ENCODE results near the gene MACROH2A2.
"Not testable (repeated sequence)": the region's sequence is repeated elsewhere in the genome, so short reads cannot be mapped to it uniquely, and the experiment has no call there.

Gene MACROH2A2

DNA sequence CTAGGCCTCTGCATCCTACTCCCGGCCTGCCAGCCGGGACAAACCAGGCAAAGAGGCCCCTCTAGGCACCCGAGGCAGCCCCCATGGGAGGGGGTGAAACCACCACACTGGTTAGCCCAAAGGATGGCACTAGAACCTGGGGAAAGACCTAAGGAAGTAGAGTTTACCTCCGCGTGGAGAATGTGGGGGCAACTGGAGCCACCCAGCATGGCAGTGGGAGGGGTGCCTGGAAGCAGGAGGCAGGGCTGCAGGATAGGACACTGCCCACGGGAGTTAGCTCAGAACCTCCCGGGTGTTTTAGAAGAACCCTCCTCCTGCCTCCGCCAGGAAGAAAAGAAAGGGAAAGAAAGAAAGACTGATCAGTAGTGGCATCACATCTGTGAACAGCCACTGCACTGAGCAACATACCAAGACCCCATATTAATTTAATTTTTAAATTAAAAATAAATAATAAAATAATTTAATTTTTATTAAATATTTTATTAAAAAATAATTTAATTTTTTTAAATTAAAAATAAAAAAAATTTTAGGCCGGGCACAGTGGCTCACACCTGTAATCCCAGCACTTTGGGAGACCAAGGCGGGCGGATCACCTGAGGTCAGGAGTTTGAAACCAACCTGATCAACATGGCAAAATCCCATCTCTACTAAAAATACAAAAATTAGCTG, 68.8 kb downstream of the MACROH2A2 start:
- DNase-seq (ENCODE audit: low spot score in 2 of 2), result no peak
- Histone ChIP-seq H3K4me1 (no peaks in the 10 kb centered on the region), H3K27me3 (ENCODE audit: low read depth) (no peaks in the 10 kb centered on the region), H3K4me3 (no peak overlapping the region), H3K9me3 (no peaks in the 10 kb centered on the region), H3K36me3 (replicated peaks) (peaks cover 21% of the 10 kb centered on the region)
- in situ Hi-C loops (cut with MboI; ENCODE audit: low sequenced_read_pairs), result no loop called here

DNA sequence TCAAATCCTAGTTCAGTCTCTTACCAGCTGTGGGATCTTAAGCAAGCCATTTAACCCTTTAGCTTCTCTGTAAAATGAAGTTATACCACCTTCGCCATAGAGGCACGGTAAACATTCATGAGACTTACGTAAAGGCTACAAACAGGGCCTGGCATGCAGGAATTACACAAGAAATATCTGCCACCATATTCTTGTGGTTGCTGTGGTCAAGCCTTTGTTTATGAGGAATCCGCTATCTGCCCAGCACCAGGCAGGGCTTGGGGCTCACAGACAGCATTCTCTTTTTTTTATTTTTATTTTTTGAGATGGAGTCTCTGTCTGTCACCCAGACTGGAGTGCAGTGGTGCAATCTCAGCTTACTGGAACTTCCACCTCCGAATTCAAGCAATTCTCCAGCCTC, 70.1 kb downstream of the MACROH2A2 start:
- in situ Hi-C loops (cut with MboI; ENCODE audit: low sequenced_read_pairs), result no loop called here
- Histone ChIP-seq H3K9me3 (no peaks in the 10 kb centered on the region), H3K4me1 (no peaks in the 10 kb centered on the region), H3K27me3 (ENCODE audit: low read depth) (no peaks in the 10 kb centered on the region), H3K4me3 (no peak overlapping the region), H3K36me3 (replicated peaks) (peaks cover 15% of the 10 kb centered on the region)
- no peak for DNase-seq (ENCODE audit: low spot score in 2 of 2)

DNA sequence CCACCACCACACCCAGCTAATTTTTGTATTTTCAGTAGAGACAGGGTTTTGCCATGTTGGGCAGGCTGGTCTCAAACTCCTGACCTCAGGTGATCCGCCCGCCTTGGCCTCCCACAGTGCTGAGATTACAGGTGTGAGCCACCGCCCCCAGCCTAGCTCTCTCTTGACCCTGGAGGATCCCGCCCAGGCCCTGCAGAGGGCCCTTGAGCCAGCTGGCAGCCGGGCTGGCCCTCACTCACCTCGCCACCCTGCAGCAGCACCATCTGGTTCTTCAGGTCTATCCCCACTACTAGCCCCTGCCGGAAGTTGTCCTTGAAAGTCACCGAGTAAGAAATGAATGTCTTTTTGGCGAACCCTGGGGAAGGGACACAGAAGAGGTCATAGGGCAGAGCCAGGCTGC, 70.5 kb downstream of the MACROH2A2 start:
- DNase-seq (ENCODE audit: low spot score in 2 of 2); H3K4me3 ChIP-seq; H3K4me1 ChIP-seq; H3K9me3 ChIP-seq; H3K27me3 ChIP-seq (ENCODE audit: low read depth); in situ Hi-C loops (cut with MboI; ENCODE audit: low sequenced_read_pairs): not testable (repeated sequence)
- H3K36me3 ChIP-seq (replicated peaks), result peaks cover 15% of the 10 kb centered on the region

DNA sequence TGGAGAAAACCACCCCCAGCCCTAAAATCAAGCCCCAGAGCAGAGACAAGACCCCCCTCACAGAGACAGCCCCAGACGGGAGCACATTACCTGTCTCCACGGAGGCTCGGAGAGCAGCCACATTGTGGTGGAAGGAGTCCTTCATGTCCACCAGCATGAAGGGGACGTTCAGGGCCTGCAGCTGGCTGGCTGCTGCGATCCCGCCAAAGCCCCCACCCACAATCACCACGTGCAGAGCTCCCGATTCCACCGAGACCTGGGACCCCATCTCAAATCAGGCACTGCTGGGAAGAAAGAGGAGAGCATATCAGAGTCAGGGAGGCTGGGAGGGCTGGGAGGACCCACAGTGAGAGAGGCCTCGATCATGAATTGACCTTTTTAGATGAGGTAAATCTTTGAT, 71.2 kb downstream of the MACROH2A2 start:
- no peak overlapping the region for H3K4me3 ChIP-seq
- DNase-seq (ENCODE audit: low spot score in 2 of 2), result no peak
- no peaks in the 10 kb centered on the region for H3K27me3 ChIP-seq (ENCODE audit: low read depth)
- H3K36me3 ChIP-seq (replicated peaks), result peaks cover 15% of the 10 kb centered on the region
- H3K9me3 ChIP-seq, result no peaks in the 10 kb centered on the region
- in situ Hi-C loops (cut with MboI; ENCODE audit: low sequenced_read_pairs), result no loop called here
- no peaks in the 10 kb centered on the region for H3K4me1 ChIP-seq

DNA sequence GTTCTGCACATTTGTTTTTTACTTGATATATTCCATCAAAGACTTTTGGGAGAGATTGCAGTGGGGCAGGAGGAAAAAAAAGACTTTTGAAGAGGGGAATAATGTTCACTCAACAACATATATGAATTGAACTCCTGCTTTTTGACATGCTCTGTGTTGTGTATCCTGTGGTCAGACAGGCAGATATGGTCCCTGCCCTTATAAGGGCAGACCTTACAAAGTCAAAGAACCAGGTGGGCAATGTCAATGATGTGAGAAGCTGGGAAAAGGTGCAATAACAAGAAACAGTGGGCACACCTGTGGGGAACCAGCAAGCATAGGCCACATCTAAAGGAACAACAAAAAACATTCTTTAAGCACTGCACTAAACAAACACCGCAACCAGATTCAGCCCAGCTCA, 71.8 kb downstream of the MACROH2A2 start:
- H3K27me3 ChIP-seq (ENCODE audit: low read depth), result no peaks in the 10 kb centered on the region
- H3K4me1 ChIP-seq, result no peaks in the 10 kb centered on the region
- no peak overlapping the region for H3K4me3 ChIP-seq
- DNase-seq (ENCODE audit: low spot score in 2 of 2), result no peak
- in situ Hi-C loops (cut with MboI; ENCODE audit: low sequenced_read_pairs), result no loop called here
- peaks cover 13% of the 10 kb centered on the region for H3K36me3 ChIP-seq (replicated peaks)
- no peaks in the 10 kb centered on the region for H3K9me3 ChIP-seq

DNA sequence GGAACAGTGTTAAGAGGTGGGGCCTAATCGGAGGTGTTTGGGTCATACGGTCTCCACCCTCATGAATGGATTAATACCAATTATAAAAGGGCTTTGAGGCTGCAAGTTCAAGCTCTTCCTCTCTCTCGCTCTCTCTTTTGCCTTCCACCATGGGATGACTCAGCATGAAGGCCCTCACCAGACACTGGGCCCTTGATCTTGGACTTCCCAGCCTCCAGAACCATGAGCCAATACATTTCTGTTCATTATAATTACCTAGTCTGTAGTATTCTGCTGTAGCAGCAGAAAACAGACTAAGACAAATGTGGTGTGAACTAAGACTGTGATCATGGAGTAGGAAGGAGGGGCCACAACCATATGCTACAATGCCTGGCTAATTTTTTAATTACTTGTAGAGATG, 72.3 kb downstream of the MACROH2A2 start:
- in situ Hi-C loops (cut with MboI; ENCODE audit: low sequenced_read_pairs), result no loop called here
- Histone ChIP-seq H3K4me3 (no peak overlapping the region), H3K4me1 (no peaks in the 10 kb centered on the region), H3K36me3 (replicated peaks) (peaks cover 8% of the 10 kb centered on the region), H3K27me3 (ENCODE audit: low read depth) (no peaks in the 10 kb centered on the region), H3K9me3 (no peaks in the 10 kb centered on the region)
- DNase-seq (ENCODE audit: low spot score in 2 of 2), result no peak

DNA sequence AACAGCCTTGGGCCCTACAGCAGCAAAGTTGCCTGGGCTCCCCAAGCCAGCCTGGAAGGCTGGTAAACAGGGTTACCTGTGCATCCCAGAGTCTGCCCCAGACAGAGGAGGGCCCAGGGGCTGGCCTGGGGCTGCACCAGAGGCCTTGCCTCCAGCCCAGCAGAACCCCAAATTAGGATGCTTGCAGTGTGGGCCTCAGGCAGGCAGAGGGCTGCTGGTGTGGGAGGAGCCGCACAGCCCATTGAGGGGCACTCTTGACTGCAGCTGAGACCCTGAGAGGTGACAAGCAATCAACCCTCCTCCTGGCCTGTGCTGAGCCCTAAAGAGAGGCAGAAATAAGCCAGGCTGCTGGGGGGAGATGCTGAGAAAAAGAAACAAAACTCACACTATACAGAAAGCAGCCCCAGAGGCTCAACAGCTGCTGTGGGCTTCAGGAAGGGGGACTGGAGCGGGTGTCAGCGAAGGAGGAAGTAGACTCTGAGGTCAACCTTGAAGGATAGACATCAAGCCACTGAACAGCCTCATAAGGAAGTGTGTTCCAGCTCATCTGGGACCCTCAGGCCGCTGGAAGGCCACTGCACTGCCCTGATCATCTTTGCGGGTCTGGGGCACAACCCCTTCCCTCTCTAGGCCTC, 73.4 kb downstream of the MACROH2A2 start:
- Histone ChIP-seq H3K27me3 (ENCODE audit: low read depth) (no peaks in the 10 kb centered on the region), H3K4me3 (no peak overlapping the region), H3K36me3 (replicated peaks) (0 out of 2 replicates have a peak, but pooled peaks cover 3% of the 10 kb centered on the region), H3K9me3 (no peaks in the 10 kb centered on the region), H3K4me1 (no peaks in the 10 kb centered on the region; the same call in 1 of the 2 replicates)
- in situ Hi-C loops (cut with MboI; ENCODE audit: low sequenced_read_pairs), result no loop called here
- DNase-seq (ENCODE audit: low spot score in 2 of 2), result no peak

DNA sequence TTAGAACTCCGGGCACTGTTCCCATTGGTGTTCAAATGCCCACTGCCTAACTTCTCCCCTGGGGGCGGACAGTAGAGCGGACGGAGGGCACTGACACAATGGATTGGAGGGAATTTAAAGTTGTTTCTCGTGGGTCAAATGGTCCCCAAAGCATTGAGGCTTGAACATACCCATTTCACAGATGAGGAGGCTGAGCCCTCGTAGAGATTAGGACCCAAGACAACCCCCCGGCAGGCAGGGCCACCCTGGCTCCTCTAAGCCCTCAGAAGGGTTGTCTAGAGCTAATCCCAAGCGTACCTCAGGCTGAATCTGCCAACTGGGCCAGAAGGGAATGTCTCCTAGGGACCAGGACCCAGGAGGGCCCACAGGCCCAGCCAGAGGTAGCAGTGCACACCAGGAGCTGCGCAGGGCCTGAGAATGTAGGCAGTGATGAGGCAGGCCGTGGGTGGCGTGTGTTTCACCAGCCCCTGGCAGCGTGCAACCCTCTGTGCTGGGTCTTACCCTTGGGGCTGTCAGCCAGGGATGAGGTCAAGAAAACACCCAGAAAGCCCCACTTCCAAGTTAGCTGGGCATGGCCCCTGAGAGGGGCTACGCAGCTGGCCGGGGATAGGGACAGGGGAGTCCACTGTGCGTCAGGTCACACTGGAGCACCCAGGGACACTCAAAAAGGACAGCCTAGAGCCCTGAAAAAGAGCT, 74.2 kb downstream of the MACROH2A2 start:
- DNase-seq (ENCODE audit: low spot score in 2 of 2), result no peak
- H3K27me3 ChIP-seq (ENCODE audit: low read depth), result no peaks in the 10 kb centered on the region
- in situ Hi-C loops (cut with MboI; ENCODE audit: low sequenced_read_pairs), result no loop called here
- H3K4me1 ChIP-seq, result peaks cover 5% of the 10 kb centered on the region
- no peak overlapping the region for H3K4me3 ChIP-seq
- 0 out of 2 replicates have a peak, but pooled peaks cover 7% of the 10 kb centered on the region for H3K36me3 ChIP-seq (replicated peaks)
- no peaks in the 10 kb centered on the region for H3K9me3 ChIP-seq

DNA sequence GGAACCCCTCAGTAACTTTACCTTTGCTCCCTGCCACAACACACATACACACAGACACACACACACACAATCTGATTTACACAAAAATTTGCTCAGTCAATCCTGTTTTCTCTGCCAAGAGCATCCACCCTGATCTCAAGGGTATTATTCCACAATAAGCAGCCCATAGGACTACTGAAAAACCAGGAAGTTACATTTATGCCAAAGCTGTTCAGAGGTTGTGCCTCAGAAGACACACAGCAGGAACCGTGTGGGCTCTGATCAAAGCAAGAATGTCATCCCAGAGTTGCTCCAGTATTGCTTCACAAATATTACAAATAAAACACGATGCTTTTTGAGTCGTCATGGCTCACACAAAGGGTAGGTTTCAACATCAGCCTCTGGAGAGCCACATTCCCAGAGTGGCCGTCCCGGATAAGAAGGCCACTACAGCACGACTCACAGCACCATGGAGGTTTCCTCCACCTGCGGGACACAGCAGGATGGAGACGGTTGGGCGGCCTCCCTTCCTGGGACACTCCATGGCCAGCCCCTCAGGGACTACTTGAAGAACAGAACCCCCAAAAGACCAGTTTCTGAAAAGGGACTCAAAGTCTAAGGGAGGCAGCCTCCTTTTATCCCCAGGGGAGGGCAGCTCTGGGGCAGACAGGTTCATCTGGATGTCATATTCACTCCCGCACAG, 78.4 kb downstream of the MACROH2A2 start:
- H3K4me3 ChIP-seq, result peak overlapping the region; percentile 51
- H3K36me3 ChIP-seq (replicated peaks), result peaks cover 4% of the 10 kb centered on the region; the same call in 1 of the 2 replicates
- peaks cover 13% of the 10 kb centered on the region for H3K4me1 ChIP-seq
- H3K27me3 ChIP-seq (ENCODE audit: low read depth), result no peaks in the 10 kb centered on the region
- H3K9me3 ChIP-seq, result no peaks in the 10 kb centered on the region
- DNase-seq (ENCODE audit: low spot score in 2 of 2), result no peak
- in situ Hi-C loops (cut with MboI; ENCODE audit: low sequenced_read_pairs), result no loop called here

DNA sequence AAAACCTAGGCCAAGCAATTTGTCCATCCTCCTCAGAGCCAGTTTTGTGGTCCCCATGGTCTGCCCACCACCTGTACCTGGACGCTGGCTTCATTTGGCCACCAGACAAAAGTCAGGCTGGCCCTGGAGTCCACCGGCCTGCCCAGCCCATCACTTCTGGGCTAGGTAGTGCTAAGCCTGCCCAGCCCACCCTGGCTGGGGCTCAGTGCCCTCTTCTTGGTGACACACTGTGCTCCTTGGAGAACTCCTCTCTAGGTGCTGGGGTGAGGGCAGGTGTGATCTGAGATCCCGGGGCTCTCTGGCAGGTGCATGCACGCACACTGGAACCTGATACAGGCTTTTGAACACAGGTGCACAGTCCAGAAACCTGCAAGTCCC, 78.9 kb downstream of the MACROH2A2 start:
- in situ Hi-C loops (cut with MboI; ENCODE audit: low sequenced_read_pairs), result no loop called here
- no peak for DNase-seq (ENCODE audit: low spot score in 2 of 2)
- no peaks in the 10 kb centered on the region for H3K27me3 ChIP-seq (ENCODE audit: low read depth)
- no peaks in the 10 kb centered on the region for H3K9me3 ChIP-seq
- peaks cover 13% of the 10 kb centered on the region for H3K4me1 ChIP-seq
- H3K4me3 ChIP-seq, result peak overlapping the region; percentile 51
- H3K36me3 ChIP-seq (replicated peaks), result peaks cover 4% of the 10 kb centered on the region; the same call in 1 of the 2 replicates

DNA sequence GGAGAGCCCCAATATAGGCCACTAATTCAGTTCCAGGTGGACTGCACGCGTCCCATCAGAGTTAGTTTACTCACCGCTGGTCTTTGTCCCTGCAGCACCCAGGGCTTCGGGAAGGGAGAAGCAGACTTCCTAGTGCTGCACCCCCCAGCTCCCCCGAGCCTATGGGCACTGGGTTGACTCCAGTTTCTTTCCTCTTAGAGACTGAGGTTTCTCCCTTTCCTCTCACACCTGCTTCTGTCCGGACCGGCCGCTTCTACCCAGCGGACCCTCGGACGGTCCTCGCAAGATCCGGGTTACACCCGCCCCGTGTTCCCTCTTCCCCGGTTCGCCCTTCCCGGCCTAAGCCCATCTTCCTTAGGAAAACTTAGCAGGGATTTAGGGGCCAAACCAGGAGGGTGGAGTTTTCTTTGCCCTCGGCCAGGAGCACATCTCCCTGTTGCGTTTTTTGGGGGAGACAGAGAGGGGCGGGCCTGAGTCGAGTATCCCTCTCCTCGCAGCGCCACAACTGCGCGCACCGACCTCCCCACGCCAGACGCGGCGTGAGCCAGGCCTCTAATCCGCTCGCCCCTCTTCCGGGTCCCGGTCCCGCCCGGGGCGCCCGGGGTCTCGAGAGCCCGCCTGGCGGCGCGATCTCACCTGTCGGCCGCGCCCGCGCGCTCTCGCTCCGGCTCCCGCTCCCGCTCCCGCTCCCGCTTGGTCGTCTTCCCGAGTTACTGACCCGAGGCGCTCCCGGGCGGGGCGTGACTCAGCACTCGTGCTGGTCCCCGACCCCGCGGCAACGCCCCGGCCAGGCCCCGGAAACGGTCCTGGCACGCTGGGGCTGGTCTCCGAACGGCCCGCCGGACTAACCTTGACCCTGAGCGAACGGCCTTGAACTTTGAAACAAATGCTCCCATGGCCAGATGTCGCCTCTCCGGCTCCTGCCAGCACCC, 79.7 kb downstream of the MACROH2A2 start, which contains the start of gene AIFM2:
Gene AIFM2 (minus strand): TSS at position 728 of the 932 bp plus-strand sequence. CDS start 8,741 bp downstream, outside the sequence.
- in situ Hi-C loops (cut with MboI; ENCODE audit: low sequenced_read_pairs), result no loop called here
- H3K4me3 ChIP-seq, result peak within 1 kb of the TSS; percentile 51
- no peaks in the 10 kb centered on the region for H3K9me3 ChIP-seq
- peaks cover 13% of the 10 kb centered on the region for H3K4me1 ChIP-seq
- peak; percentile 65 to 87 for DNase-seq (ENCODE audit: low spot score in 2 of 2)
- no peaks in the 10 kb centered on the region for H3K27me3 ChIP-seq (ENCODE audit: low read depth)
- peaks cover 4% of the 10 kb centered on the region; the same call in 1 of the 2 replicates for H3K36me3 ChIP-seq (replicated peaks)

DNA sequence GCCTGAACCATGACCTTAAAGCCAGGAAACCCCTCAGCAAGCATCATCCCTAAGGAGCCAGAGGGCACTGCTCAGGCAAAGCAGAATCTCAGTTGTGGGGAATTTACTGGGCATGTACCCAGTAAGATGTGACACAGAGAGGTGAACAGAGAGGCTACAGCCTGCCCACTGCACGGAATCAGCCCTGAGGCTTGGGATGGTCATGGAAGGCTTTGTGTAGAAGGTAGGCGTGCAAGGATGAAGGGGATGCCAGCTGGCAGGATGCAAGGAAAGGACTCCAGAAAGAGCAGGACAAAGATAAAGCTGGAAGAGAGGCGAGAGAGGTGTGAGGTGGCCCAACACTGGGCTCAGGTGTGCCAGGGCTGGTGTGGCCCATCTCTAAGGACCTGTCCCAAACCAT, 82.4 kb downstream of the MACROH2A2 start:
- Histone ChIP-seq H3K9me3 (no peaks in the 10 kb centered on the region), H3K4me1 (peaks cover 13% of the 10 kb centered on the region), H3K27me3 (ENCODE audit: low read depth) (no peaks in the 10 kb centered on the region), H3K4me3 (no peak overlapping the region), H3K36me3 (replicated peaks) (peaks cover 4% of the 10 kb centered on the region; the same call in 1 of the 2 replicates)
- DNase-seq (ENCODE audit: low spot score in 2 of 2), result no peak
- in situ Hi-C loops (cut with MboI; ENCODE audit: low sequenced_read_pairs), result no loop called here

DNA sequence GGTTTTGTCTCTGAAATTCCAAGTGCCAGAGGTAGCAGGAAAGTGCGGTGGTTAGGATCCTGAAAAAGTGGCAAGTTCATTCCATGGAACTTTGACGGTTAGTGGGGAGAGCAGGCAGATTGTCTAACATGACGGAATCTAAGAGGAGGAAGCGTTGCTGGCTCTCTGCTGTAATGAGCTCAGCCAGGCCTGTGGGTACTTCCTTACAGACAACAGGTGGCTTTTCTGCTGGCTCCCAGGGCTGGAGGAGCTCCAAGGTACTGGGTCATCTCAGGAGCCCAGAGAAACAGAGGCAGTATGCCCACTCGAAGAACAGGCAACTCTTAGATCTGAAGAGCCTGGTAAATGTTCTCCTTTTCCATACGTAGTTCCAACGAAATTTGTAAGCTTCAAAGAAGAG, 83.0 kb downstream of the MACROH2A2 start:
- Histone ChIP-seq H3K9me3 (no peaks in the 10 kb centered on the region), H3K27me3 (ENCODE audit: low read depth) (no peaks in the 10 kb centered on the region), H3K36me3 (replicated peaks) (peaks cover 4% of the 10 kb centered on the region; the same call in 1 of the 2 replicates), H3K4me3 (no peak overlapping the region), H3K4me1 (peaks cover 13% of the 10 kb centered on the region)
- peak in 1 of 2 experiments; percentile 4 for DNase-seq (ENCODE audit: low spot score in 2 of 2)
- in situ Hi-C loops (cut with MboI; ENCODE audit: low sequenced_read_pairs), result no loop called here

Data from HAP-1 (cell line).